Head of caudate nucleus (tissue), 42 donors: ENCODE data around the gene SMYD2.

Experiments
- DNase-seq, 42 donors: peaks; one replicate each; pipeline versions ENCODE4 v3.0.0 to v3.0.0-alpha.2; 2020 to 2021; ENCODE audit warnings: mixed read lengths in 7 of 42
- intact Hi-C: fragments of 100-400 bp; cut with DNase I; formaldehyde crosslinking; loops from one replicate; pipeline ENCODE4 v1.15.0; 2022

SMYD2 gene

GRCh38 chr1:214321705-214322453, 40.9 kb downstream of the SMYD2 start:
- intact Hi-C loops: no loop called here
- no peak for DNase-seq

- intact Hi-C loops: loop anchor here (5.0 kb wide), 1 partner anchor 113 kb away; no protein-coding TSS in a partner anchor
- no peak for DNase-seq
These were observed 44.2 kb downstream of the SMYD2 start for GRCh38 chr1:214324896-214325800.

GRCh38 chr1:214326406-214326805, 45.4 kb downstream of the SMYD2 start:
- intact Hi-C loops: loop anchor here (5.0 kb wide), 1 partner anchor 114 kb away; no protein-coding TSS in a partner anchor
- no peak for DNase-seq

DNA sequence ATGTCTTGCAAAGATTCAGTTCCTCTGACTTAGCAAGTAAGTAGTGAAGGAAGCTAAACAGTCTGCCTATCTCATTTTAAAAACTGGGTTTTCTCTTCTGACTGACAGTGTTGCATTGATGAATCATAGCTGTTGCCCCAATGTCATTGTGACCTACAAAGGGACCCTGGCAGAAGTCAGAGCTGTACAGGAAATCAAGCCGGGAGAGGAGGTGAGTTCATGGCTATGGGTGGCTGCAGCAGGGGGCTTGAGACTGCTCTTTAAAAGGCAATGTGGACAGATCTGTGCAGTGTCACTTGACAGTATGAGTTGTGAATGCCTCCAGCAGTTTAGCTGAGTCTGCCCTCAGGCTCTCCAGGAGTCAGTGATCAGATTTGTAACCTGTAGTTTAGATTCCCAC, 46.6 kb downstream of the SMYD2 start:
- intact Hi-C loops: loop anchor here (5.0 kb wide), 1 partner anchor 115 kb away; no protein-coding TSS in a partner anchor
- no peak for DNase-seq

DNA sequence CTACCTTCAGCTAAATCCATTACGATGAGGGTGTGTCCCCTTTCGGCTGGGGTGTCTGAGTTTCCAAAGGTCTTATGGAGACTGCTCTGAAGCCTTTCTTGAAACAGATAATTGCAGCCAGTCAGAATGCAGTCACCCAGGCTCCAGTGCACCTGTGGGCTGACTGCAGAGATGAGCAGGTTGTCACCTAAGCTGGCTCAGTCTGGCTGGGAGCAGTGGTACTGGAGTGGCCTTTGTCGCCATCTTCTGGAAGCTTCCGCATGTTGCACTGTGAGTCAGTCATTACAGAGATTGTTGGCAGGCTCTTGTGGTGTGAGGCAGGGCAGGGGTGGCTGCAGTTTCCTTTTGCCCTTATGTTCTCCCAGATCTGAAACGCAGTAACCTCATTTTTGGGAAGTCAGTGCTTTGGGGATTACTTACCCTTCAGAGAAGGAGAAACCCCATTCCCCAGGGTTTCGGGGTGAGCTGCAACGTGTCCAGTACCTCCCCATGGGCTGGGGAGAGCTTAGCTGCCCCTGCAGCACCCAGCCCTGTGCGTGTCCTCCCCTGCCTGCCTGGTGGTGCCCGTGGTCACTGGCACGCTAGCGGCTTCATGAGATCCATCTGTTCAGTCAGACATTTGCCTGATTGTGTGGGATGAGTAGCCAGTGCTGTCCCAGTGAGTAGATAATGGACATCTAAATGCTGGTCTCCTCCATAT, 48.0 kb downstream of the SMYD2 start:
- intact Hi-C loops: loop anchor here (2.0 to 5.0 kb wide), 2 partner anchors 68 to 117 kb away; no protein-coding TSS in a partner anchor
- peak; percentile 69 to 93 (median 86) for DNase-seq

- intact Hi-C loops: loop anchor here (2.0 to 5.0 kb wide), 2 partner anchors 69 to 117 kb away; no protein-coding TSS in a partner anchor
- DNase-seq: no peak
These were observed 48.7 kb downstream of the SMYD2 start for GRCh38 chr1:214329470-214330220.

DNA sequence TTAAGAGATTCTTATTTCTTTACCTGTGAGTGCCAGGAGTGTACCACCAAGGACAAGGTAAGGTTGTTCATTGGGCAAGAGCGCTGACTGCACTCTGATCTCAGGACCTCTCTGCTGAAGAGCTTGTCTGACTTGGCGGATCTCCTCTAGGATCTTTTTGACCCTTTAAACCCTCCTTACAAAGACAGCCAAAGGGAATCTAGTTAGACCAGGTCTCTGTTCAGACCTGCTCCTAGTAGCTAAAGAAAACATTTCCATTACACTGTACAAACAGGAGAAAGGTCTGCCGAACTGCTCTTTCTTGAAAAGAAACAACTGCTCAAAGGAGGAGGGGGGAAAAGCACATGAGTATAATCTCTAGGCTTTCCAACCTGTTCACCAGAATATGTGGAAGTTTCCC, 49.3 kb downstream of the SMYD2 start:
- no peak for DNase-seq
- intact Hi-C loops: no loop called here

DNA sequence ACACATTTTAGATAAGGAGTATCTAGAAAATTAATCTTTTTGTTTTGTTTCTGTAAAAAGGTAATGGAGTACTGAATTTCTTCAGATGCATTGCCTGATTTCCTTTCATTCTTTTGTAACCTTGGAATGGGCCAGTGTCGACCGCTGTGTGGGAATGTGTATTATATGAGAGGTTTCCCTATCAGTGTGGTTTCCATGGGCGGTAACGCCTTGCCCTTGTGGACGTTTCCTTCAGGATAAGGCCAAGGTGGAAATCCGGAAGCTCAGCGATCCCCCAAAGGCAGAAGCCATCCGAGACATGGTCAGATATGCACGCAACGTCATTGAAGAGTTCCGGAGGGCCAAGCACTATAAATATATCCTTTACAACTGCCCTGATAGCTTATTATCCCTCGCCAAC, 49.8 kb downstream of the SMYD2 start:
- intact Hi-C loops: no loop called here
- no peak for DNase-seq

- intact Hi-C loops: no loop called here
- no peak for DNase-seq
These were observed 50.2 kb downstream of the SMYD2 start for GRCh38 chr1:214331180-214331579.

DNA sequence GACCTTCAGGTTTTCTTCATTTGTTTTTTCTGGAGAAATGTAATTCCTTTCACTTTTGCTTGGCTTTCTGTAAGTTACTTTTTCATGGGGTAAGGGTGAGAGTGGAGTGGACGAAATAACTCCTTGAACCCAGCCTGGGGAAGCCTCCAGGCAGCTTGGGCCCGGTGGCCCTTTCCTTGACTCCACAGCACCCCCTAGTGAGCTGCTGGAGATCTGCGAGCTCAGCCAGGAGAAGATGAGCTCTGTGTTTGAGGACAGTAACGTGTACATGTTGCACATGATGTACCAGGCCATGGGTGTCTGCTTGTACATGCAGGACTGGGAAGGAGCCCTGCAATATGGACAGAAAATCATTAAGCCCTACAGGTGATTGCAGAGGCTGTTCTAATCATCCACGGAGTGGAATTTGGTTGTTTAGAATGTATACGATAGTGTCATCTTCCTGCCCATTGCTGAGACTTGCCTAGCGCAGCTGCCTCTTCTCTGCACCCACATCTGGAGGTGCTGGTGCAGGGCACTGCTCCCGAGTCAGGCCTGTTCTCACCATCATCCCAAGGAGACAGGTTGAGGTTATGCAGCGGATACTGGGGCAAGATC, 51.0 kb downstream of the SMYD2 start:
- peak in 38 of 42 donors; percentile 13 to 76 (median 46) for DNase-seq
- intact Hi-C loops: no loop called here

- intact Hi-C loops: no loop called here
- DNase-seq: peak; percentile 31 to 84 (median 61)
These were observed 52.2 kb downstream of the SMYD2 start for GRCh38 chr1:214332946-214333798.

DNA sequence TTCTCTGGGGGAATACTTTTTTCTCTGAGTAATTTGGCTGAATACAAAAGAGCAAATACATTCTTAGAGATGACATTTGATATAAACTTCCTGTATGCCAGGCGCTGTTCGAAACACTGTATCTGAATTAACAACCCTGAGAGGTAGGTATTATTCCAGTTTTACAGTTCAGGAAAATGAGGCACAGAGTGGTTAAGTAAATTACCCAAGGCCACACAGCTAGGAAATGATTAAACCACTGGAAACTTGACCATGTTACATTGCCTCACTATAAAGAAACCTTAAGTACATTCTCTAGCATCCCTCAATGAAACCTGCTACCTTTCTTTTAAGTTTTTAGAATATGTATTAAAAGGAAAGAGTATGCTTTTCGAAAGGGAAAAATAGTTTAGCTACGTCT, 54.6 kb downstream of the SMYD2 start:
- no peak for DNase-seq
- intact Hi-C loops: no loop called here

DNA sequence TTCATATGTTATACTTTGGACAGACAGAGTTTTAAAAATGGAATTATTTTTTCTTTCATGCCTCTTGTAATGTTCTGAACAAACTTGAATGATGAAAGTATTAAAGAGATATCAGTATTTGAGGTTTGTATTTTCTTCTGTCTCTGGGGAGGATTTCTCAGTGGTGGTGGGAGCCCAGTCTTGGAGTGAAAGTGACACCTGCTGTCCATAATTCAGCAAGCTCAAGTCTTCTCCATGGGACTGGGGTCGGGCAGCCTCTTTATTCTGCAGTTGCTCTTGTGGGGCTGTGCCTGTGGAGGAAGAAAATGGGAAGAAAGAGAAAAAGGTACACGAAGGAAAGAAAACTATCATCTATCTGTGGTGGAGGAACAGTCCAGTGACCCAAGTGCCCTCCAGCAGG, 56.1 kb downstream of the SMYD2 start:
- DNase-seq: no peak
- intact Hi-C loops: no loop called here

- DNase-seq: no peak
- intact Hi-C loops: no loop called here
These were observed 56.6 kb downstream of the SMYD2 start for GRCh38 chr1:214337511-214337910.

- intact Hi-C loops: no loop called here
- no peak for DNase-seq
These were observed 57.3 kb downstream of the SMYD2 start for GRCh38 chr1:214338212-214338611.

GRCh38 chr1:214341459-214341858, 60.5 kb downstream of the SMYD2 start:
- intact Hi-C loops: no loop called here
- DNase-seq: no peak

DNA sequence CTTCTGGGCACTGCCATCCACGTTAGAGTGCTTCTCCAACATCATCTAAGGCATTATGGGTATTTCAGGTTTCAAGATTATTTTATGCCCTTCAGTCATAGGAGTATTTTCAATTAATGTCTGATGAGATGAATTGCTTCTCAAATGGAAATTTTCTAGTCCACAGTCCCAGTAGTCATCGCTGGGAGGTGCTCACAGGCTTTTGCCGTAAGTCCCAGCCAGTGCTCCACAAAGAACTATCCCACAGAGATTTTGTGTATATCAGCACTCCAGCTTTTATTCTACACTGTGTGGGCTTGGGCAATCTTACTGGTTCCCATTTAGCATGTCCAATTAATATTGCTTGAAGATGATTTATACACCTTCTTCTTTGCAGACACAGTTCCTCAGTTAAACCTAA, 61.0 kb downstream of the SMYD2 start:
- no peak for DNase-seq
- intact Hi-C loops: no loop called here
